Measurements from ENCODE around the gene TAB2. TPM values are rescaled to one million over a fixed set of nuclear protein-coding genes. Genes with fewer than 3 reads are reported as not detected.
A peak's percentile ranks its signal among the peaks of the same experiment; 100 is the strongest.

The TAB2 gene
- total RNA-seq, 1 experiment from 2014 or later = 56.2 TPM

DNA sequence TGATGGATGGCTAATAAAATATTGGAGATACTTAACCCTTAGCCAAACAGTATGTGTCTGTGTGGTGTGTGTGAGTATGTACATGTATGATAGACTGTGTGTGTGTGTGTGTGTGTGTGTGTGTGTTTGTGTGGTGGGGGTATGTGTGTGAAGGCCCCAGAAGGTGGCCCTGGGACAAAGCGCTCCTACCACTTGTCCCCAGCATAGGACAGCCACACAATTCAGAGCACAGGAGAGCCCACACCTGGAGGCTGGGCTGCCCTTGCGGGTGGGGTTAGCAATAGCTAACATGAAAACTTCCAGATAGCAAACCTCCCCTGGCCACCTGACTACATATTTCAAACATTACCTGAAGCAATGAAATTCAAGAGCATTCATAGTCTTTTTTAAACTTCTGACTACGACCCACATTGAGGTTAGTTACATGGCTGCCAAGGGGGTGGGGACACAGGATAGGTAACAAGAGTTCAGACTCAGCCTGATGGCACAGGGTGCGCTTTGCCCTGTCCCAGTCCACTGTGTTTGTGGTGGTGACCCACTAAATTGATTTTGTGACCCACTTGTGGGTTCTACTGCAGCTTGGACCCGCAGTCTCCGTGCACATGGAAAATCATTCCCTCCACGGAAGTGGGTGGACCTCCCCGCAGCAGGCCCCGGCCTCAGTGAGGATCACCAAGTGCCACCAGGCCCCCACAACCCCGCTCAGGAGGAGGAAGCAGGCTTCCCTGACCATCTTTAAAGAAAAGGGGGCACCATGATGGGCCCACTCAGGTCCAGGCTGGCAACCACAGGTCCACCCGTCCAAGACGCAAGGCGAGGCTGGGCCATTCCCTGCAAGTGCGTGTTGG, 132.5 kb downstream of the TAB2 start:
- no peak overlapping the region for H2AFZ ChIP-seq (ENCODE audit: low read length)
- H3K27ac ChIP-seq (ENCODE audit: insufficient read length, low read depth, low read length) = no peak overlapping the region
- no peak overlapping the region for H2BK12ac ChIP-seq (ENCODE audit: insufficient read length, low read depth, low read length)
- no peak overlapping the region for H2BK120ac ChIP-seq (ENCODE audit: low read depth, low read length, poor library complexity, severe bottlenecking)
- H3K4me1 ChIP-seq (ENCODE audit: insufficient read depth, low read length) = no peaks in the 10 kb centered on the region
- no peak overlapping the region for H2BK20ac ChIP-seq (ENCODE audit: low read depth, low read length, poor library complexity, severe bottlenecking)
- H3K27me3 ChIP-seq (ENCODE audit: insufficient read depth, low read length) = peaks cover 18% of the 10 kb centered on the region; the same call in 1 of the 2 replicates
- Mint-ChIP-seq H3K36me3 (ENCODE audit: insufficient read depth in 1 of 3, low read depth in 3 of 3) (no peaks in the 10 kb centered on the region), H3K4me3 (peak overlapping the region; percentile 60 to 75), H3K27me3 (ENCODE audit: low read depth) (peaks cover 54% of the 10 kb centered on the region), H3K9me3 (no peaks in the 10 kb centered on the region), H3K27ac (no peak overlapping the region), H3K4me1 (0 out of 4 replicates have a peak, but pooled peaks cover 0 to 2% of the 10 kb centered on the region in 2 experiments)
- no peak overlapping the region for H4K5ac ChIP-seq (ENCODE audit: insufficient read length, low read depth, low read length)
- no peaks in the 10 kb centered on the region for H3K79me2 ChIP-seq (ENCODE audit: insufficient read depth, low read length)
- H3K79me1 ChIP-seq (ENCODE audit: insufficient read depth, low read depth, low read length, poor library complexity, severe bottlenecking) = no peaks in the 10 kb centered on the region
- no peak overlapping the region for H2BK5ac ChIP-seq (ENCODE audit: insufficient read length, low read length)
- H3K23ac ChIP-seq (ENCODE audit: insufficient read length, low read depth, low read length) = no peak overlapping the region
- H3K14ac ChIP-seq (ENCODE audit: insufficient read depth, low read length) = no peak overlapping the region; the same call in 1 of the 2 replicates
- no peak overlapping the region for H4K8ac ChIP-seq (replicated peaks; ENCODE audit: insufficient read length, low read depth, low read length)
- H3K4me2 ChIP-seq (ENCODE audit: insufficient read depth, insufficient read length, low read length) = peak overlapping the region; percentile 26
- peaks cover 6% of the 10 kb centered on the region for H3K23me2 ChIP-seq (ENCODE audit: insufficient read length, low read depth, low read length, poor library complexity, severe bottlenecking)
- no peaks in the 10 kb centered on the region for H3K9me3 ChIP-seq (ENCODE audit: control insufficient read depth, low read depth, low read length)
- no peak overlapping the region for H3K18ac ChIP-seq (ENCODE audit: insufficient read length, low read depth, low read length)
- H4K20me1 ChIP-seq (ENCODE audit: control insufficient read depth, insufficient read depth, insufficient read length) = no peaks in the 10 kb centered on the region
- no peak overlapping the region for H3K4ac ChIP-seq (ENCODE audit: low read depth, low read length)
- H3K9ac ChIP-seq (ENCODE audit: extremely low read depth, insufficient read length, low read length) = no peak overlapping the region
- no peak for DNase-seq
- H4K91ac ChIP-seq (ENCODE audit: insufficient read length, low read depth, low read length) = no peak overlapping the region
- H3T11ph ChIP-seq (ENCODE audit: low read length) = no peak overlapping the region
- no CpG with 5 or more reads among the region's 14 CpGs for WGBS (ENCODE audit: extremely low coverage, insufficient read length, low lambda C conversion rate)
- TF ChIP-seq, protein P1, sequence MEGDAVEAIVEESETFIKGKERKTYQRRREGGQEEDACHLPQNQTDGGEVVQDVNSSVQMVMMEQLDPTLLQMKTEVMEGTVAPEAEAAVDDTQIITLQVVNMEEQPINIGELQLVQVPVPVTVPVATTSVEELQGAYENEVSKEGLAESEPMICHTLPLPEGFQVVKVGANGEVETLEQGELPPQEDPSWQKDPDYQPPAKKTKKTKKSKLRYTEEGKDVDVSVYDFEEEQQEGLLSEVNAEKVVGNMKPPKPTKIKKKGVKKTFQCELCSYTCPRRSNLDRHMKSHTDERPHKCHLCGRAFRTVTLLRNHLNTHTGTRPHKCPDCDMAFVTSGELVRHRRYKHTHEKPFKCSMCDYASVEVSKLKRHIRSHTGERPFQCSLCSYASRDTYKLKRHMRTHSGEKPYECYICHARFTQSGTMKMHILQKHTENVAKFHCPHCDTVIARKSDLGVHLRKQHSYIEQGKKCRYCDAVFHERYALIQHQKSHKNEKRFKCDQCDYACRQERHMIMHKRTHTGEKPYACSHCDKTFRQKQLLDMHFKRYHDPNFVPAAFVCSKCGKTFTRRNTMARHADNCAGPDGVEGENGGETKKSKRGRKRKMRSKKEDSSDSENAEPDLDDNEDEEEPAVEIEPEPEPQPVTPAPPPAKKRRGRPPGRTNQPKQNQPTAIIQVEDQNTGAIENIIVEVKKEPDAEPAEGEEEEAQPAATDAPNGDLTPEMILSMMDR (conservative IDR thresholded peaks at IDR 0.05) = no peak
- no peak overlapping the region for H2BK15ac ChIP-seq (ENCODE audit: low read depth, low read length)
- no peak overlapping the region for H2AK5ac ChIP-seq (ENCODE audit: insufficient read length, low read length)
- H3K56ac ChIP-seq (ENCODE audit: insufficient read length, low read depth, low read length) = no peak overlapping the region
